MCF 10A (cell line): Measurements from ENCODE around the gene ACAP2. TPM values are rescaled to one million over a fixed set of nuclear protein-coding genes. Genes with fewer than 3 reads are reported as not detected.
A peak's percentile ranks its signal among the peaks of the same experiment; 100 is the strongest.

ENCODE experiments used
- BruUV-seq: library from RNA; stranded (reverse); fragments of 400-500 nt; replicated peaks from 2 replicates; lab custom pipeline; 2021; lab: Mats Ljungman, UMichigan
- CTCF ChIA-PET: fragments of 300-600 bp; sonication (Branson Sonifier 250); formaldehyde crosslinking; extraction: SDS; loops from one replicate; lab custom pipeline; 2021; ENCODE audit warnings: antibody characterized with exemption, inconsistent platforms; lab: Yijun Ruan, JAX
- POLR2A ChIA-PET: fragments of 300-600, 350-650 bp; sonication (Branson Sonifier 250); formaldehyde crosslinking; extraction: SDS; loops from one replicate; lab custom pipeline; 2020; ENCODE audit warnings: antibody characterized with exemption, inconsistent platforms; lab: Yijun Ruan, JAX
- DNase-seq: peaks from one replicate; pipeline ENCODE4 v3.0.0-alpha.2; 2018; ENCODE audit not compliant: unreplicated experiment
- H3K27ac Mint-ChIP-seq: one replicate; pipeline ENCODE4 v1.8.0; 2022; ENCODE audit warnings: mild to moderate bottlenecking, low read depth, mixed read lengths; ENCODE audit not compliant: unreplicated experiment
- H3K27me3 Mint-ChIP-seq: one replicate; pipeline ENCODE4 v1.8.0; 2022; ENCODE audit warnings: mixed read lengths; ENCODE audit not compliant: insufficient read depth, unreplicated experiment
- H3K36me3 Mint-ChIP-seq: one replicate; pipeline ENCODE4 v1.8.0; 2022; ENCODE audit warnings: mild to moderate bottlenecking, moderate library complexity, mixed read lengths; ENCODE audit not compliant: insufficient read depth, unreplicated experiment
- H3K4me1 Mint-ChIP-seq: one replicate; pipeline ENCODE4 v1.8.0; 2022; ENCODE audit warnings: mixed read lengths; ENCODE audit not compliant: insufficient read depth, unreplicated experiment
- H3K4me3 Mint-ChIP-seq: one replicate; pipeline ENCODE4 v1.8.0; 2022; ENCODE audit warnings: mild to moderate bottlenecking, moderate library complexity, mixed read lengths; ENCODE audit not compliant: unreplicated experiment
- H3K9me3 Mint-ChIP-seq: one replicate; pipeline ENCODE4 v1.8.0; 2022; ENCODE audit warnings: mixed read lengths; ENCODE audit not compliant: unreplicated experiment
- CTCF ChIP-seq: fragments of 200-600 bp; IDR thresholded peaks from one replicate; pipeline ENCODE4 v1.8.0; 2022; ENCODE audit warnings: antibody characterized with exemption, mild to moderate bottlenecking; ENCODE audit not compliant: unreplicated experiment
- intact Hi-C: fragments of 100-400 bp; cut with micrococcal nuclease; formaldehyde crosslinking; loops from 2 replicates; pipeline ENCODE4 v1.14.1; 2022
- total RNA-seq: library from RNA; stranded (reverse); gene quantifications from 2 replicates; pipeline ENCODE4 v1.2.3, GENCODE V29; 2022

ACAP2 gene
- total RNA-seq, 1 experiment from 2014 or later: 53.2 TPM

GRCh38 chr3:195441051-195441450, 1.8 kb downstream of the ACAP2 start:
- peaks cover 19% of the 10 kb centered on the region for H3K4me1 Mint-ChIP-seq
- POLR2A ChIA-PET: interaction anchor here (0.6 to 4.9 kb wide), 22 partner anchors 10 to 960 kb away, joined by 3 to 54 read pairs (median 4); partner anchors contain the start of genes PPP1R2 and XXYLT1
- DNase-seq: no peak
- BruUV-seq: TSS peak; percentile 59
- peak overlapping the region; percentile 94 for H3K27ac Mint-ChIP-seq
- H3K9me3 Mint-ChIP-seq: no peaks in the 10 kb centered on the region
- no peaks in the 10 kb centered on the region for H3K27me3 Mint-ChIP-seq
- no peaks in the 10 kb centered on the region for H3K36me3 Mint-ChIP-seq
- H3K4me3 Mint-ChIP-seq: peak overlapping the region; percentile 96
- CTCF ChIA-PET: interaction anchor here (0.5 to 1.6 kb wide), 8 partner anchors 30 to 759 kb away, joined by 3 to 12 read pairs (median 4); partner anchors contain the start of gene XXYLT1
- intact Hi-C loops: loop anchor here (5.0 kb wide), 3 partner anchors 74 to 154 kb away; no protein-coding TSS in a partner anchor
- no peak for TF ChIP-seq CTCF

- POLR2A ChIA-PET: interaction anchor here (0.7 to 4.9 kb wide), 15 partner anchors 9 to 170 kb away, joined by 3 to 54 read pairs (median 4); partner anchors contain the start of genes PPP1R2 and XXYLT1
- Mint-ChIP-seq H3K36me3 (no peaks in the 10 kb centered on the region), H3K4me3 (peak overlapping the region; percentile 96), H3K4me1 (peaks cover 19% of the 10 kb centered on the region), H3K27me3 (no peaks in the 10 kb centered on the region), H3K9me3 (no peaks in the 10 kb centered on the region), H3K27ac (peak overlapping the region; percentile 94)
- no TSS peak for BruUV-seq
- no peak for DNase-seq
- no peak for TF ChIP-seq CTCF
- CTCF ChIA-PET: interaction anchor here (0.5 to 1.5 kb wide), 5 partner anchors 70 to 758 kb away, joined by 3 to 6 read pairs (median 3); partner anchors contain the start of gene XXYLT1
- intact Hi-C loops: loop anchor here (5.0 kb wide), 3 partner anchors 73 to 153 kb away; no protein-coding TSS in a partner anchor
Measured at GRCh38 chr3:195440379-195440778, 2.4 kb downstream of the ACAP2 start.

DNA sequence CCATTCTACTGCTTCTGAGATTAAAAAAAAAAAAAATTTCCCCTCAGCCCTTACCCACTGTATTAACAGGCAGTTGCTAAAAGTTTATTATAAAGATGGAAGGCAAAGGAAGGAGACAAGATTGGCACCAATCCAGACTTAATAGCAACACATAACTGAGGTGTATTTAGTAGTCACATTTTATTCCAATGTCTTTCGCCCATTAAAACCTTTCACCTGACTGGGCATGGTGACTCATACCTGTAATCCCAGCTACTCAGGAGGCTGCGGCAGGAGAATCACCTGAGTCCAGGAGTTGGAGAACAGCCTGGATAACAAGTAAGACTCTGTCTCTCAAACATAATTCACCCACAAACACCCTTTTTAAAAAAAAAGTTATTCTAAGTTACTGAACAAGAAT, 4.4 kb downstream of the ACAP2 start:
- ChIA-PET POLR2A (interaction anchor here (0.7 kb wide), 1 partner anchor 63 kb away, joined by 3 read pairs; no protein-coding TSS in a partner anchor), CTCF (no interaction called here)
- H3K4me3 Mint-ChIP-seq: no peak overlapping the region
- peak overlapping the region; percentile 42 for H3K27ac Mint-ChIP-seq
- intact Hi-C loops: no loop called here
- H3K4me1 Mint-ChIP-seq: peaks cover 10% of the 10 kb centered on the region
- no peaks in the 10 kb centered on the region for H3K36me3 Mint-ChIP-seq
- BruUV-seq: no TSS peak
- DNase-seq: peak; percentile 70
- H3K9me3 Mint-ChIP-seq: no peaks in the 10 kb centered on the region
- no peak for TF ChIP-seq CTCF
- no peaks in the 10 kb centered on the region for H3K27me3 Mint-ChIP-seq

- no TSS peak for BruUV-seq
- ChIA-PET CTCF (no interaction called here), POLR2A (no interaction called here)
- Mint-ChIP-seq H3K36me3 (peaks cover 6% of the 10 kb centered on the region), H3K27ac (no peak overlapping the region), H3K4me1 (peaks cover 15% of the 10 kb centered on the region), H3K4me3 (no peak overlapping the region), H3K27me3 (no peaks in the 10 kb centered on the region), H3K9me3 (no peaks in the 10 kb centered on the region)
- DNase-seq: no peak
- intact Hi-C loops: no loop called here
- TF ChIP-seq CTCF: no peak
Measured at GRCh38 chr3:195425849-195426248, 17.0 kb downstream of the ACAP2 start.
